Parathyroid adenoma (tissue), 2 donors: ENCODE data around the gene FSIP1.

Source experiments
- H2AFZ ChIP-seq: fragments of 300-600 bp; sonication (generic); one replicate; pipeline ENCODE4 v1.7.0; 2017; ENCODE audit warnings: antibody characterized with exemption, mild to moderate bottlenecking
- H3K27ac ChIP-seq: fragments of 300-600 bp; sonication (generic); one replicate; pipeline ENCODE4 v1.7.0; 2017
- H3K27me3 ChIP-seq: fragments of 300-600 bp; sonication (generic); one replicate; pipeline ENCODE4 v1.7.0; 2017; ENCODE audit warnings: low read length; ENCODE audit not compliant: control insufficient read depth, insufficient read depth
- H3K36me3 ChIP-seq: fragments of 300-600 bp; sonication (generic); one replicate; pipeline ENCODE4 v1.7.0; 2017; ENCODE audit warnings: low read length; ENCODE audit not compliant: control insufficient read depth, insufficient read depth
- H3K4me1 ChIP-seq: fragments of 300-600 bp; sonication (generic); one replicate; pipeline ENCODE4 v1.7.0; 2017; ENCODE audit warnings: control low read depth
- H3K4me2 ChIP-seq: fragments of 300-600 bp; sonication (generic); one replicate; pipeline ENCODE4 v1.7.0; 2017; ENCODE audit warnings: low read length
- H3K4me3 ChIP-seq: fragments of 300-600 bp; sonication (generic); one replicate; pipeline ENCODE4 v1.7.0; 2017; ENCODE audit warnings: low read depth, low read length
- H3K79me2 ChIP-seq: fragments of 300-600 bp; sonication (generic); one replicate; pipeline ENCODE4 v1.7.0; 2017; ENCODE audit warnings: control low read depth
- H3K9ac ChIP-seq: fragments of 300-600 bp; sonication (generic); one replicate; pipeline ENCODE4 v1.7.0; 2017; ENCODE audit warnings: mild to moderate bottlenecking
- H3K9me3 ChIP-seq: fragments of 300-600 bp; sonication (generic); one replicate; pipeline ENCODE4 v1.7.0; 2017; ENCODE audit warnings: low read length; ENCODE audit not compliant: control insufficient read depth
- TF ChIP-seq, protein P1 (sequence below): fragments of 300-600 bp; sonication (generic); IDR thresholded peaks from one replicate; pipeline ENCODE4 v1.7.0; 2017; ENCODE audit warnings: antibody characterized with exemption, mild to moderate bottlenecking
- donor health status: primary hyperparathyroidism.

Gene FSIP1

GRCh38 chr15:39591141-39591895 is 191.3 kb downstream of the FSIP1 start:
- no peak overlapping the region for H2AFZ ChIP-seq
- no peak overlapping the region for H3K4me3 ChIP-seq
- H3K4me2 ChIP-seq = no peak overlapping the region
- no peaks in the 10 kb centered on the region for H3K79me2 ChIP-seq
- TF ChIP-seq, protein P1, sequence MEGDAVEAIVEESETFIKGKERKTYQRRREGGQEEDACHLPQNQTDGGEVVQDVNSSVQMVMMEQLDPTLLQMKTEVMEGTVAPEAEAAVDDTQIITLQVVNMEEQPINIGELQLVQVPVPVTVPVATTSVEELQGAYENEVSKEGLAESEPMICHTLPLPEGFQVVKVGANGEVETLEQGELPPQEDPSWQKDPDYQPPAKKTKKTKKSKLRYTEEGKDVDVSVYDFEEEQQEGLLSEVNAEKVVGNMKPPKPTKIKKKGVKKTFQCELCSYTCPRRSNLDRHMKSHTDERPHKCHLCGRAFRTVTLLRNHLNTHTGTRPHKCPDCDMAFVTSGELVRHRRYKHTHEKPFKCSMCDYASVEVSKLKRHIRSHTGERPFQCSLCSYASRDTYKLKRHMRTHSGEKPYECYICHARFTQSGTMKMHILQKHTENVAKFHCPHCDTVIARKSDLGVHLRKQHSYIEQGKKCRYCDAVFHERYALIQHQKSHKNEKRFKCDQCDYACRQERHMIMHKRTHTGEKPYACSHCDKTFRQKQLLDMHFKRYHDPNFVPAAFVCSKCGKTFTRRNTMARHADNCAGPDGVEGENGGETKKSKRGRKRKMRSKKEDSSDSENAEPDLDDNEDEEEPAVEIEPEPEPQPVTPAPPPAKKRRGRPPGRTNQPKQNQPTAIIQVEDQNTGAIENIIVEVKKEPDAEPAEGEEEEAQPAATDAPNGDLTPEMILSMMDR = no peak
- no peaks in the 10 kb centered on the region for H3K36me3 ChIP-seq
- no peaks in the 10 kb centered on the region for H3K27me3 ChIP-seq
- no peak overlapping the region for H3K27ac ChIP-seq
- H3K9me3 ChIP-seq = no peaks in the 10 kb centered on the region
- H3K9ac ChIP-seq = no peak overlapping the region
- no peaks in the 10 kb centered on the region for H3K4me1 ChIP-seq

DNA sequence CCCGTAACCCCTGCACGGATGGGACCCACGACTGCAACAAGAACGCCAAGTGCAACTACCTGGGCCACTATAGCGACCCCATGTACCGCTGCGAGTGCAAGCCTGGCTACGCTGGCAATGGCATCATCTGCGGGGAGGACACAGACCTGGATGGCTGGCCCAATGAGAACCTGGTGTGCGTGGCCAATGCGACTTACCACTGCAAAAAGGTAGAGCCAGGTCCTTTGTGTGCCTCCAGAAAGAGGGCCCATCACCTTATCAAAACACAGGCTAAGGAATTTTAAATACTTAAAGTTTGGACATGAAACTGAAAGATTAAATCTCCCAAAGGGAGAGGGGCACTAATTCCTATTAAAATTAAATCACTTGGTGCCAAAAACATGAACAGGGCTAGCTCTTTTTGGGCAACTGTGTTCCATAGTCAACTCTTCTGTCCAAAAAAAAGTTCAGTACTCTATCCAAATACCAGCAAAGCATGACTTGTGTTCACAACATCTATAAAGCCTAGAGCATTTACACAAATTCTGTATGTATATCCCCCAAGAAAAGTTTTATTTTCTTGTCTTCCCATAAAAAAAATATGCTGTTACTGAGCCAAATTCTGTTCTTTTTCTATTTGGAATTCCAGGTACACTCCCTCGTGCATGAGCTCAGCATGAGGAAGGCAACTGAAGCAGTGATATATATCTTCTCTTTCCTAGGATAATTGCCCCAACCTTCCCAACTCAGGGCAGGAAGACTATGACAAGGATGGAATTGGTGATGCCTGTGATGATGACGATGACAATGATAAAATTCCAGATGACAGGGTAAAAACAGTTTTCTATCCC is 192.6 kb downstream of the FSIP1 start:
- no peaks in the 10 kb centered on the region for H3K27me3 ChIP-seq
- H3K79me2 ChIP-seq = no peaks in the 10 kb centered on the region
- TF ChIP-seq, protein P1 = no peak
- no peak overlapping the region for H3K27ac ChIP-seq
- H3K4me3 ChIP-seq = no peak overlapping the region
- H3K9ac ChIP-seq = no peak overlapping the region
- H3K36me3 ChIP-seq = no peaks in the 10 kb centered on the region
- no peak overlapping the region for H2AFZ ChIP-seq
- H3K4me1 ChIP-seq = no peaks in the 10 kb centered on the region
- no peaks in the 10 kb centered on the region for H3K9me3 ChIP-seq
- no peak overlapping the region for H3K4me2 ChIP-seq

- no peaks in the 10 kb centered on the region for H3K27me3 ChIP-seq
These were observed 193.3 kb downstream of the FSIP1 start for GRCh38 chr15:39589193-39589814.

DNA sequence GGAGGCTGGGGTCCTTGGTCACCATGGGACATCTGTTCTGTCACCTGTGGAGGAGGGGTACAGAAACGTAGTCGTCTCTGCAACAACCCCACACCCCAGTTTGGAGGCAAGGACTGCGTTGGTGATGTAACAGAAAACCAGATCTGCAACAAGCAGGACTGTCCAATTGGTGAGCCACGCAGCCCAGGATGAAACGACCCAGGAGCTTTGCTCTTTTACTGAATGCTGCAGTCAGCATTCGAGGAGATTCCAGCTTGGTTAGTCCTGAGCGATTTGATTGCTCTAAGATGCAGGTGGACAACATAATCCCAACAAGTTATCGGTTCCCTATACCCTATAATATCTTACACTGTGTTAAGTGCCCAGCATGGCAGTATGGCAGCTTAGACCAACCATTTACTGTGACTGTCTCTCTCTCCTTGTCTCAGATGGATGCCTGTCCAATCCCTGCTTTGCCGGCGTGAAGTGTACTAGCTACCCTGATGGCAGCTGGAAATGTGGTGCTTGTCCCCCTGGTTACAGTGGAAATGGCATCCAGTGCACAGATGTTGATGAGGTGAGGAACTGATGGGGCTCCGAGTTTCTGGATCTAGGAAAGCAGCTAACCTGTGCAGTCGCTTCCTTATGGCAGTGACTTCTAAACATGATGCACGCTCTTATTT is 194.0 kb downstream of the FSIP1 start:
- no peak overlapping the region for H3K9ac ChIP-seq

More at GRCh38 chr15:39589193-39589814, 193.3 kb downstream of the FSIP1 start:
- TF ChIP-seq, protein P1 = no peak
- Histone ChIP-seq H3K9ac (no peak overlapping the region), H3K4me2 (no peak overlapping the region), H3K4me1 (no peaks in the 10 kb centered on the region), H2AFZ (no peak overlapping the region), H3K36me3 (no peaks in the 10 kb centered on the region), H3K27ac (no peak overlapping the region), H3K4me3 (no peak overlapping the region), H3K79me2 (no peaks in the 10 kb centered on the region), H3K9me3 (no peaks in the 10 kb centered on the region)

More for the DNA sequence above, 194.0 kb downstream of the FSIP1 start:
- TF ChIP-seq, protein P1 = no peak
- Histone ChIP-seq H3K27me3 (no peaks in the 10 kb centered on the region), H3K36me3 (no peaks in the 10 kb centered on the region), H3K27ac (no peak overlapping the region), H3K4me1 (no peaks in the 10 kb centered on the region), H3K9me3 (no peaks in the 10 kb centered on the region), H3K4me3 (no peak overlapping the region), H3K4me2 (no peak overlapping the region), H2AFZ (no peak overlapping the region), H3K79me2 (no peaks in the 10 kb centered on the region)
